ENCODE data around the gene GTF2A1. TPM values are rescaled to one million over a fixed set of nuclear protein-coding genes. Genes with fewer than 3 reads are reported as not detected.

GTF2A1 gene
- total RNA-seq, 2 donors from 2014 or later: 21.4 to 25.5 TPM

DNA sequence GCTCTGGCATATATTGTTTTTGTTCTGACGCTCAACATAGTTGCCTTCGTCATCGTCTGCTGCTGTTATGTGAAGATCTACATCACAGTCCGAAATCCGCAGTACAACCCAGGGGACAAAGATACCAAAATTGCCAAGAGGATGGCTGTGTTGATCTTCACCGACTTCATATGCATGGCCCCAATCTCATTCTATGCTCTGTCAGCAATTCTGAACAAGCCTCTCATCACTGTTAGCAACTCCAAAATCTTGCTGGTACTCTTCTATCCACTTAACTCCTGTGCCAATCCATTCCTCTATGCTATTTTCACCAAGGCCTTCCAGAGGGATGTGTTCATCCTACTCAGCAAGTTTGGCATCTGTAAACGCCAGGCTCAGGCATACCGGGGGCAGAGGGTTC is 77.0 kb downstream of the GTF2A1 start:
- no peaks in the 10 kb centered on the region for H3K9me3 ChIP-seq
- TF ChIP-seq, protein P1, sequence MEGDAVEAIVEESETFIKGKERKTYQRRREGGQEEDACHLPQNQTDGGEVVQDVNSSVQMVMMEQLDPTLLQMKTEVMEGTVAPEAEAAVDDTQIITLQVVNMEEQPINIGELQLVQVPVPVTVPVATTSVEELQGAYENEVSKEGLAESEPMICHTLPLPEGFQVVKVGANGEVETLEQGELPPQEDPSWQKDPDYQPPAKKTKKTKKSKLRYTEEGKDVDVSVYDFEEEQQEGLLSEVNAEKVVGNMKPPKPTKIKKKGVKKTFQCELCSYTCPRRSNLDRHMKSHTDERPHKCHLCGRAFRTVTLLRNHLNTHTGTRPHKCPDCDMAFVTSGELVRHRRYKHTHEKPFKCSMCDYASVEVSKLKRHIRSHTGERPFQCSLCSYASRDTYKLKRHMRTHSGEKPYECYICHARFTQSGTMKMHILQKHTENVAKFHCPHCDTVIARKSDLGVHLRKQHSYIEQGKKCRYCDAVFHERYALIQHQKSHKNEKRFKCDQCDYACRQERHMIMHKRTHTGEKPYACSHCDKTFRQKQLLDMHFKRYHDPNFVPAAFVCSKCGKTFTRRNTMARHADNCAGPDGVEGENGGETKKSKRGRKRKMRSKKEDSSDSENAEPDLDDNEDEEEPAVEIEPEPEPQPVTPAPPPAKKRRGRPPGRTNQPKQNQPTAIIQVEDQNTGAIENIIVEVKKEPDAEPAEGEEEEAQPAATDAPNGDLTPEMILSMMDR (IDR thresholded peaks at IDR 0.05): no peak
- no peaks in the 10 kb centered on the region for H3K27me3 ChIP-seq (replicated peaks; ENCODE audit: insufficient read depth)
- H3K4me3 ChIP-seq: no peak overlapping the region
- H3K4me1 ChIP-seq (ENCODE audit: control insufficient read depth in 1 of 2, low read depth in 2 of 2): no peaks in the 10 kb centered on the region
- DNase-seq (ENCODE audit: low spot score): no peak
- H3K36me3 ChIP-seq: no peaks in the 10 kb centered on the region
- no peak overlapping the region for H3K27ac ChIP-seq
- ATAC-seq (ENCODE audit: insufficient number of reproducible peaks, low FRiP score, low read depth): no peak

DNA sequence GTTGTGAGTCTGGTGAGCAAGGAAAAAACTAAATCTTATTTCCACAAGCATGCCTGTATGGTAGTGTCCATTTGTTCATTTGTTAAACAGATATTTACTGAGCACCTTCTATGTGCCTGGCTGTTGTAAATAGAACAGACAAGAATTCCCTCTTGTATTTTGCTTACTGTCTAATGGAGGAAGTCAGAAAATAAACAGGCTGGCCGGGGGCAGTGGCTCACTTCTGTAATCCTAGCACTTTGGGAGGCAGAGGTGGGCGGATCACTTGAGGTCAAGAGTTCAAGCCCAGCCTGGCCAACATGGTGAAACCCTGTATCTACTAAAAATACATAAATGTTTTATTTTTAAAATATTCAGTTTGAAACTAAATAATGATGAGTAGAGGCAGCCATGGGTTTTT is 79.3 kb downstream of the GTF2A1 start:
- Histone ChIP-seq H3K27me3 (replicated peaks; ENCODE audit: insufficient read depth) (no peaks in the 10 kb centered on the region), H3K4me1 (ENCODE audit: control insufficient read depth in 1 of 2, low read depth in 2 of 2) (no peaks in the 10 kb centered on the region), H3K36me3 (no peaks in the 10 kb centered on the region), H3K4me3 (no peak overlapping the region), H3K9me3 (no peaks in the 10 kb centered on the region), H3K27ac (no peak overlapping the region)
- DNase-seq (ENCODE audit: low spot score) (no peak), ATAC-seq (ENCODE audit: insufficient number of reproducible peaks, low FRiP score, low read depth) (no peak)
- TF ChIP-seq, protein P1 (IDR thresholded peaks at IDR 0.05): no peak

DNA sequence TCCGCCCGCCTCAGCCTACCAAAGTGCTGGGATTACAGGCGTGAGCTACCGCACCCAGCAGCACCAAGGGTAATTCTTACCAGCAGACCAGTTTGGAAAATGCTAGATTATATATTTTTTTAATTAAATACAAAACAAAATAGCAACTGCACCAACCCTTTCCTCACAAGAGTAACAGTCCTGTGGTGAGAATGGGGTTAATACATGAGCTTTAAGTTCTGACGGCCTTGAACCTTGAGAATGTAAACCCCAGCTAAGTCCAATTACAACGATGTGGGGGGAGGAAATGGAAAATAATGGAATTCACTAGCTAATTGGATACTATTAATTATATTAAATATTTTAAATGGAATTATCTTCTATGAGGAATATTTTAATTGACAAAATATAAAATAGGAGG is 82.3 kb downstream of the GTF2A1 start:
- Histone ChIP-seq H3K27me3 (replicated peaks; ENCODE audit: insufficient read depth) (no peaks in the 10 kb centered on the region), H3K27ac (no peak overlapping the region), H3K9me3 (no peaks in the 10 kb centered on the region), H3K4me3 (no peak overlapping the region), H3K36me3 (no peaks in the 10 kb centered on the region), H3K4me1 (ENCODE audit: control insufficient read depth in 1 of 2, low read depth in 2 of 2) (no peaks in the 10 kb centered on the region)
- DNase-seq (ENCODE audit: low spot score): no peak
- ATAC-seq (ENCODE audit: insufficient number of reproducible peaks, low FRiP score, low read depth): no peak
- TF ChIP-seq, protein P1 (IDR thresholded peaks at IDR 0.05): no peak

DNA sequence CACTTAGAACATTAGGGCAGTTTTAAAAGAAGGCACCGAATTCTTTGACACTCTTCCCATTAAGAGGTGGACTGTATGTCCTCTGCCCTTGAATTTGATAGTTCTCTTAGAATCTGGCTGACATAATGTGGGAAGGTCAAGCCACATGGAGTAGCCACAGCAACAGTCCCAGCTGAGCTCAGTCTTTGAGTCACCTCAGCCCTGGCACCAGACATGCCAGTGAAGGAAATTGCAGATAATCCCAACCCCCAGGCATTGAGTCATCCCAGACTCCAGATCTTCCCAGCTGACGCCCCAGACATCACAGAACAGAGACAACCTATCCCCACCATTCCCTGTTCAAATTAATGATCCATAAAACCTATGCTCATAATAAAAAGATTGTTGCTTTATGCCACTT is 83.4 kb downstream of the GTF2A1 start:
- H3K27me3 ChIP-seq (replicated peaks; ENCODE audit: insufficient read depth): no peaks in the 10 kb centered on the region
- ATAC-seq (ENCODE audit: insufficient number of reproducible peaks, low FRiP score, low read depth): no peak
- no peak overlapping the region for H3K4me3 ChIP-seq
- DNase-seq (ENCODE audit: low spot score): no peak
- no peaks in the 10 kb centered on the region for H3K36me3 ChIP-seq
- H3K9me3 ChIP-seq: no peaks in the 10 kb centered on the region
- no peak overlapping the region for H3K27ac ChIP-seq
- TF ChIP-seq, protein P1 (IDR thresholded peaks at IDR 0.05): no peak
- no peaks in the 10 kb centered on the region for H3K4me1 ChIP-seq (ENCODE audit: control insufficient read depth in 1 of 2, low read depth in 2 of 2)

DNA sequence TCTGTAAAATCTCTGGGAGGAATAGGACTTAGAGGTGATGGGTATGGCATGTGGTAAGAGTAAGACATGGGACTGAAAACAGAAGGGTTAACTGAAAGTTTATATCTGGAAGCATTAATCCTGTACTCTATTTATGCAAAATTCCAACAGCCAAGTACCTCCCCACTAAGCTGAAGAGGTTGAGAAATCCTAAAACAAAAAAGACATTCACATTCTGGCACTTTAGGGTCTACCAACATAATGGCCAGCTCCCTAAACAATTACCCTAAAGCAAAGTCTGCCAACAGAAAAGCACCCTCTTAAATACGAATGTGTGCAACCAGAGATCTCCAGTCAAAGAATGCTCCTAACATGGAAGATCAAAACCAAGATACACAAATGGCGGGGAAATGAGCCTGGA is 87.4 kb downstream of the GTF2A1 start:
- no peaks in the 10 kb centered on the region for H3K36me3 ChIP-seq
- H3K9me3 ChIP-seq: no peaks in the 10 kb centered on the region
- DNase-seq (ENCODE audit: low spot score) (no peak), ATAC-seq (ENCODE audit: insufficient number of reproducible peaks, low FRiP score, low read depth) (no peak)
- H3K27me3 ChIP-seq (replicated peaks; ENCODE audit: insufficient read depth): no peaks in the 10 kb centered on the region
- H3K4me3 ChIP-seq: no peak overlapping the region
- TF ChIP-seq, protein P1 (IDR thresholded peaks at IDR 0.05): no peak
- H3K27ac ChIP-seq: no peak overlapping the region
- H3K4me1 ChIP-seq (ENCODE audit: control insufficient read depth in 1 of 2, low read depth in 2 of 2): no peaks in the 10 kb centered on the region

Data from thoracic aorta (tissue), 2 donors.